Endothelial cell of umbilical vein (primary cell): ENCODE results near the gene TEX19.

Experiments used
- CTCF ChIP-seq, 2 donors: IDR thresholded peaks; 1 replicate in 1 of 2; 2 replicates in 1 of 2; pipeline ENCODE4 v1.5.1; 2011; ENCODE audit warnings: low read length in 2 of 2, mild to moderate bottlenecking in 2 of 2, moderate library complexity in 2 of 2, control low read depth in 1 of 2, inconsistent platforms in 1 of 2, low read depth in 1 of 2; ENCODE audit not compliant: insufficient read depth in 1 of 2; ENCODE audit errors: extremely low read depth in 1 of 2
- EZH2 ChIP-seq: IDR thresholded peaks from 2 replicates; pipeline ENCODE4 v1.6.1; 2012; ENCODE audit warnings: borderline replicate concordance, low read depth, mild to moderate bottlenecking, moderate library complexity, low read length, inconsistent platforms; ENCODE audit not compliant: severe bottlenecking
- JUN ChIP-seq: IDR thresholded peaks from 2 replicates; pipeline ENCODE4 v1.6.1; 2011; ENCODE audit warnings: borderline replicate concordance, low read depth; ENCODE audit not compliant: insufficient read length, insufficient read depth
- POLR2A ChIP-seq: IDR thresholded peaks from 2 replicates; pipeline ENCODE4 v1.6.1; 2012; ENCODE audit warnings: low read depth, mild to moderate bottlenecking, control low read depth, low read length

- TF ChIP-seq EZH2 = no peak
- TF ChIP-seq CTCF (IDR thresholded peaks at IDR 0.05; ENCODE audit: extremely low read depth in 1 of 2, insufficient read depth in 1 of 2, low read depth in 1 of 2, low read length in 2 of 2) = no peak
- TF ChIP-seq POLR2A = no peak
- TF ChIP-seq JUN = no peak
Measured at GRCh38 chr17:82380860-82381702, 22.0 kb downstream of the TEX19 start.
